ENCODE data around the gene LRBA.
A peak's percentile ranks its signal among the peaks of the same experiment; 100 is the strongest.

Gene LRBA

GRCh38 chr4:150297861-150298474 lies 717.1 kb downstream of the LRBA start:
- Histone ChIP-seq H3K36me3 (ENCODE audit: control insufficient read depth in 2 of 2, insufficient read depth in 2 of 2, low read length in 2 of 2) (no peaks in the 10 kb centered on the region), H3K4me3 (ENCODE audit: low read length in 2 of 2) (no peak overlapping the region), H3K9me3 (ENCODE audit: control insufficient read depth in 2 of 2, low read length in 2 of 2) (no peaks in the 10 kb centered on the region), H3K27me3 (ENCODE audit: control insufficient read depth in 1 of 2, insufficient read depth in 2 of 2, low read length in 2 of 2) (no peaks in the 10 kb centered on the region), H3K27ac (ENCODE audit: low read length) (no peak overlapping the region), H3K9ac (ENCODE audit: low read length in 2 of 2) (no peak overlapping the region), H3K4me1 (ENCODE audit: control insufficient read depth, insufficient read depth, low read length) (no peaks in the 10 kb centered on the region)

GRCh38 chr4:150289881-150290280 lies 725.2 kb downstream of the LRBA start:
- Histone ChIP-seq H3K9me3 (ENCODE audit: control insufficient read depth in 2 of 2, low read length in 2 of 2) (no peaks in the 10 kb centered on the region), H3K27ac (ENCODE audit: low read length) (no peak overlapping the region), H3K36me3 (ENCODE audit: control insufficient read depth in 2 of 2, insufficient read depth in 2 of 2, low read length in 2 of 2) (no peaks in the 10 kb centered on the region), H3K4me3 (ENCODE audit: low read length in 2 of 2) (no peak overlapping the region), H3K9ac (ENCODE audit: low read length in 2 of 2) (no peak overlapping the region), H3K27me3 (ENCODE audit: control insufficient read depth in 1 of 2, insufficient read depth in 2 of 2, low read length in 2 of 2) (no peaks in the 10 kb centered on the region), H3K4me1 (ENCODE audit: control insufficient read depth, insufficient read depth, low read length) (no peaks in the 10 kb centered on the region)

- Histone ChIP-seq H3K9ac (ENCODE audit: low read length in 2 of 2) (no peak overlapping the region), H3K9me3 (ENCODE audit: control insufficient read depth in 2 of 2, low read length in 2 of 2) (no peaks in the 10 kb centered on the region), H3K27me3 (ENCODE audit: control insufficient read depth in 1 of 2, insufficient read depth in 2 of 2, low read length in 2 of 2) (no peaks in the 10 kb centered on the region), H3K27ac (ENCODE audit: low read length) (no peak overlapping the region), H3K4me3 (ENCODE audit: low read length in 2 of 2) (no peak overlapping the region), H3K36me3 (ENCODE audit: control insufficient read depth in 2 of 2, insufficient read depth in 2 of 2, low read length in 2 of 2) (no peaks in the 10 kb centered on the region), H3K4me1 (ENCODE audit: control insufficient read depth, insufficient read depth, low read length) (no peaks in the 10 kb centered on the region)
These were observed 725.9 kb downstream of the LRBA start for GRCh38 chr4:150289198-150289597.

GRCh38 chr4:150286656-150287055 lies 728.4 kb downstream of the LRBA start:
- Histone ChIP-seq H3K4me3 (ENCODE audit: low read length in 2 of 2) (no peak overlapping the region), H3K9me3 (ENCODE audit: control insufficient read depth in 2 of 2, low read length in 2 of 2) (no peaks in the 10 kb centered on the region), H3K27me3 (ENCODE audit: control insufficient read depth in 1 of 2, insufficient read depth in 2 of 2, low read length in 2 of 2) (no peaks in the 10 kb centered on the region), H3K9ac (ENCODE audit: low read length in 2 of 2) (no peak overlapping the region), H3K27ac (ENCODE audit: low read length) (no peak overlapping the region), H3K4me1 (ENCODE audit: control insufficient read depth, insufficient read depth, low read length) (no peaks in the 10 kb centered on the region), H3K36me3 (ENCODE audit: control insufficient read depth in 2 of 2, insufficient read depth in 2 of 2, low read length in 2 of 2) (peaks cover 0 to 4% of the 10 kb centered on the region in 2 donors)

GRCh38 chr4:150283689-150284088 lies 731.4 kb downstream of the LRBA start:
- H3K27me3 ChIP-seq (ENCODE audit: control insufficient read depth in 1 of 2, insufficient read depth in 2 of 2, low read length in 2 of 2) = no peaks in the 10 kb centered on the region
- H3K4me3 ChIP-seq (ENCODE audit: low read length in 2 of 2) = no peak overlapping the region
- H3K4me1 ChIP-seq (ENCODE audit: control insufficient read depth, insufficient read depth, low read length) = peaks cover 10% of the 10 kb centered on the region
- peaks cover 0 to 4% of the 10 kb centered on the region in 2 donors for H3K36me3 ChIP-seq (ENCODE audit: control insufficient read depth in 2 of 2, insufficient read depth in 2 of 2, low read length in 2 of 2)
- no peak overlapping the region for H3K9ac ChIP-seq (ENCODE audit: low read length in 2 of 2)
- H3K27ac ChIP-seq (ENCODE audit: low read length) = no peak overlapping the region
- H3K9me3 ChIP-seq (ENCODE audit: control insufficient read depth in 2 of 2, low read length in 2 of 2) = no peaks in the 10 kb centered on the region

- Histone ChIP-seq H3K9me3 (ENCODE audit: control insufficient read depth in 2 of 2, low read length in 2 of 2) (no peaks in the 10 kb centered on the region), H3K4me1 (ENCODE audit: control insufficient read depth, insufficient read depth, low read length) (peaks cover 10% of the 10 kb centered on the region), H3K36me3 (ENCODE audit: control insufficient read depth in 2 of 2, insufficient read depth in 2 of 2, low read length in 2 of 2) (peaks cover 0 to 8% of the 10 kb centered on the region in 2 donors), H3K9ac (ENCODE audit: low read length in 2 of 2) (peak overlapping the region; percentile 28 to 51), H3K4me3 (ENCODE audit: low read length in 2 of 2) (no peak overlapping the region), H3K27ac (ENCODE audit: low read length) (peak overlapping the region; percentile 37), H3K27me3 (ENCODE audit: control insufficient read depth in 1 of 2, insufficient read depth in 2 of 2, low read length in 2 of 2) (no peaks in the 10 kb centered on the region)
These were observed 734.1 kb downstream of the LRBA start for GRCh38 chr4:150280975-150281374.

GRCh38 chr4:150280081-150280895 lies 734.8 kb downstream of the LRBA start:
- H3K4me1 ChIP-seq (ENCODE audit: control insufficient read depth, insufficient read depth, low read length) = peaks cover 10% of the 10 kb centered on the region
- no peaks in the 10 kb centered on the region for H3K27me3 ChIP-seq (ENCODE audit: control insufficient read depth in 1 of 2, insufficient read depth in 2 of 2, low read length in 2 of 2)
- H3K9me3 ChIP-seq (ENCODE audit: control insufficient read depth in 2 of 2, low read length in 2 of 2) = no peaks in the 10 kb centered on the region
- no peak overlapping the region for H3K4me3 ChIP-seq (ENCODE audit: low read length in 2 of 2)
- peaks cover 0 to 8% of the 10 kb centered on the region in 2 donors for H3K36me3 ChIP-seq (ENCODE audit: control insufficient read depth in 2 of 2, insufficient read depth in 2 of 2, low read length in 2 of 2)
- peak overlapping the region; percentile 28 to 51 for H3K9ac ChIP-seq (ENCODE audit: low read length in 2 of 2)
- peak overlapping the region; percentile 37 for H3K27ac ChIP-seq (ENCODE audit: low read length)

- peaks cover 0 to 8% of the 10 kb centered on the region in 2 donors for H3K36me3 ChIP-seq (ENCODE audit: control insufficient read depth in 2 of 2, insufficient read depth in 2 of 2, low read length in 2 of 2)
- H3K9me3 ChIP-seq (ENCODE audit: control insufficient read depth in 2 of 2, low read length in 2 of 2) = no peaks in the 10 kb centered on the region
- no peak overlapping the region for H3K4me3 ChIP-seq (ENCODE audit: low read length in 2 of 2)
- no peaks in the 10 kb centered on the region for H3K27me3 ChIP-seq (ENCODE audit: control insufficient read depth in 1 of 2, insufficient read depth in 2 of 2, low read length in 2 of 2)
- no peak overlapping the region for H3K9ac ChIP-seq (ENCODE audit: low read length in 2 of 2)
- H3K27ac ChIP-seq (ENCODE audit: low read length) = no peak overlapping the region
- peaks cover 10% of the 10 kb centered on the region for H3K4me1 ChIP-seq (ENCODE audit: control insufficient read depth, insufficient read depth, low read length)
These were observed 736.9 kb downstream of the LRBA start for GRCh38 chr4:150278206-150278605.

GRCh38 chr4:150268444-150268843 lies 746.6 kb downstream of the LRBA start:
- Histone ChIP-seq H3K36me3 (ENCODE audit: control insufficient read depth in 2 of 2, insufficient read depth in 2 of 2, low read length in 2 of 2) (peaks cover 0 to 6% of the 10 kb centered on the region in 2 donors), H3K4me3 (ENCODE audit: low read length in 2 of 2) (no peak overlapping the region), H3K4me1 (ENCODE audit: control insufficient read depth, insufficient read depth, low read length) (no peaks in the 10 kb centered on the region), H3K27ac (ENCODE audit: low read length) (no peak overlapping the region), H3K9ac (ENCODE audit: low read length in 2 of 2) (no peak overlapping the region), H3K27me3 (ENCODE audit: control insufficient read depth in 1 of 2, insufficient read depth in 2 of 2, low read length in 2 of 2) (no peaks in the 10 kb centered on the region), H3K9me3 (ENCODE audit: control insufficient read depth in 2 of 2, low read length in 2 of 2) (peaks cover 0 to 2% of the 10 kb centered on the region in 2 donors)

- H3K4me1 ChIP-seq (ENCODE audit: control insufficient read depth, insufficient read depth, low read length) = no peaks in the 10 kb centered on the region
- peaks cover 0 to 2% of the 10 kb centered on the region in 2 donors for H3K36me3 ChIP-seq (ENCODE audit: control insufficient read depth in 2 of 2, insufficient read depth in 2 of 2, low read length in 2 of 2)
- peaks cover 0 to 1% of the 10 kb centered on the region in 2 donors for H3K9me3 ChIP-seq (ENCODE audit: control insufficient read depth in 2 of 2, low read length in 2 of 2)
- H3K27me3 ChIP-seq (ENCODE audit: control insufficient read depth in 1 of 2, insufficient read depth in 2 of 2, low read length in 2 of 2) = no peaks in the 10 kb centered on the region
- no peak overlapping the region for H3K27ac ChIP-seq (ENCODE audit: low read length)
- no peak overlapping the region for H3K9ac ChIP-seq (ENCODE audit: low read length in 2 of 2)
- H3K4me3 ChIP-seq (ENCODE audit: low read length in 2 of 2) = no peak overlapping the region
These were observed 749.3 kb downstream of the LRBA start for GRCh38 chr4:150265806-150266205.

All from stomach smooth muscle (tissue), 2 donors.